HepG2 (cell line): ENCODE data around the gene ACAP3. TPM values are rescaled to one million over a fixed set of nuclear protein-coding genes. Genes with fewer than 3 reads are reported as not detected.

Experiments
- ATAC-seq: fragments of 200-7000 bp; cut with Tn5 transposase; 3 replicates; pipeline ENCODE4 v1.9.1; 2020; ENCODE audit warnings: mild to moderate bottlenecking, moderate library complexity
- BruUV-seq: library from RNA; stranded (reverse); fragments of 400-500 nt; replicated peaks from 2 replicates; lab custom pipeline; 2021; lab: Mats Ljungman, UMichigan
- CTCF ChIA-PET: fragments of 300-600 bp; formaldehyde crosslinking; extraction: SDS; loops from one replicate; lab custom pipeline; 2021; ENCODE audit warnings: low total read pairs, inconsistent platforms, low intra/inter-chr PET ratio; lab: Yijun Ruan, JAX
- POLR2A ChIA-PET: fragments of 350-600 bp; sonication (Branson Sonifier 250); formaldehyde crosslinking; loops from one replicate; lab custom pipeline; 2020; ENCODE audit warnings: antibody characterized with exemption, inconsistent platforms; lab: Yijun Ruan, JAX
- DNase-seq: peaks from one replicate; pipeline ENCODE4 v3.0.0-alpha.2; 2015; ENCODE audit warnings: low spot score
- FAIRE-seq: peaks from 3 replicates; lab custom pipeline; 2011; peaks lifted over from hg19 to GRCh38; lab: Jason Lieb, UNC
- H2AFZ ChIP-seq: one replicate; pipeline ENCODE4 v1.6.1; 2011; ENCODE audit warnings: low read length, inconsistent platforms
- H3K27ac ChIP-seq: fragments of 300-600 bp; 3 replicates; pipeline ENCODE4 v1.8.0; 2011; ENCODE audit warnings: mixed run types, mild to moderate bottlenecking, mixed read lengths, low read length, inconsistent platforms; ENCODE audit not compliant: insufficient read depth; ENCODE audit errors: extremely low read length
- H3K27me3 ChIP-seq, 2 experiments: fragments of 200-600 bp in 1 of 2; 2 replicates in 1 of 2; 3 replicates in 1 of 2; pipeline versions ENCODE4 v1.6.0 to v1.8.0; 2011; ENCODE audit warnings: low read length in 2 of 2, mild to moderate bottlenecking in 2 of 2, moderate library complexity in 2 of 2, inconsistent platforms in 1 of 2; ENCODE audit not compliant: insufficient read depth in 2 of 2, control insufficient read depth in 1 of 2
- H3K36me3 ChIP-seq, 2 experiments: fragments of 200-600 bp in 1 of 2; replicated peaks in 1 of 2; 2 replicates in 1 of 2; 3 replicates in 1 of 2; pipeline versions ENCODE4 v1.5.1 to v1.8.0; 2011; ENCODE audit warnings: low read length in 2 of 2, inconsistent platforms in 1 of 2; ENCODE audit not compliant: insufficient read depth in 2 of 2, control insufficient read depth in 1 of 2
- H3K4me1 ChIP-seq: 2 replicates; pipeline ENCODE4 v1.5.1; 2012; ENCODE audit warnings: low read length, inconsistent platforms; ENCODE audit not compliant: insufficient read depth
- H3K4me2 ChIP-seq: 2 replicates; pipeline ENCODE4 v1.6.0; 2011; ENCODE audit warnings: low read depth, low read length, inconsistent platforms
- H3K4me3 ChIP-seq, 3 experiments: fragments of 200-600 bp in 1 of 3; sonication (generic), shearing (Covaris generic) in 1 of 3; replicated peaks in 1 of 3; 2 replicates each; pipeline ENCODE4 v1.5.1; 2011 to 2016; ENCODE audit warnings: low read length in 3 of 3, inconsistent platforms in 2 of 3, low read depth in 2 of 3, mild to moderate bottlenecking in 2 of 3, control low read depth in 1 of 3, mixed read lengths in 1 of 3; ENCODE audit not compliant: insufficient read depth in 1 of 3
- H3K79me2 ChIP-seq: one replicate; pipeline ENCODE4 v1.6.1; 2011; ENCODE audit warnings: low read length, inconsistent platforms; ENCODE audit not compliant: insufficient read depth
- H3K9ac ChIP-seq: 2 replicates; pipeline ENCODE4 v1.6.0; 2011; ENCODE audit warnings: mild to moderate bottlenecking, low read depth, low read length, inconsistent platforms; ENCODE audit not compliant: insufficient read depth
- H3K9me3 ChIP-seq: 2 replicates; pipeline ENCODE4 v1.5.1; 2012; ENCODE audit warnings: mild to moderate bottlenecking, low read length
- H4K20me1 ChIP-seq: 2 replicates; pipeline ENCODE4 v1.6.0; 2011; ENCODE audit warnings: inconsistent platforms, mild to moderate bottlenecking, low read length, moderate library complexity; ENCODE audit not compliant: insufficient read depth
- AGO1 ChIP-seq: fragments of 200-400 bp; formaldehyde crosslinking; IDR thresholded peaks from 2 replicates; pipeline ENCODE4 v1.6.1; 2017; ENCODE audit warnings: mild to moderate bottlenecking, low read depth, low read length, moderate library complexity; ENCODE audit not compliant: poor library complexity, severe bottlenecking
- ATF7 ChIP-seq, 2 experiments: fragments of 450-650 bp in 1 of 2; sonication (generic) in 1 of 2; formaldehyde crosslinking in 1 of 2; IDR thresholded peaks; 2 replicates each; pipeline versions ENCODE4 v1.4.0 to v1.6.1; 2016 to 2020; ENCODE audit warnings: antibody characterized with exemption in 1 of 2, mild to moderate bottlenecking in 1 of 2, missing genetic modification reagents in 1 of 2
- CBX5 ChIP-seq: sonication (generic); formaldehyde crosslinking; IDR thresholded peaks from 2 replicates; pipeline ENCODE4 v1.4.0; 2020; ENCODE audit warnings: missing genetic modification reagents, borderline replicate concordance
- FIP1L1 ChIP-seq: fragments of 200-400 bp; formaldehyde crosslinking; IDR thresholded peaks from 2 replicates; pipeline ENCODE4 v1.6.1; 2018; ENCODE audit warnings: low read depth, mild to moderate bottlenecking, low read length, moderate library complexity, borderline replicate concordance; ENCODE audit not compliant: insufficient read depth
- HCFC1 ChIP-seq: fragments of 150-350 bp; IDR thresholded peaks from 2 replicates; pipeline ENCODE4 v1.6.1; 2014; ENCODE audit warnings: low read depth, low read length
- MBD4 ChIP-seq: IDR thresholded peaks from 2 replicates; pipeline ENCODE4 v1.6.1; 2012; ENCODE audit warnings: low read length, inconsistent platforms, borderline replicate concordance
- MIER3 ChIP-seq: IDR thresholded peaks from 2 replicates; pipeline ENCODE4 v1.6.1; 2016; ENCODE audit warnings: missing compliant biosample characterization, borderline replicate concordance
- MIXL1 ChIP-seq: IDR thresholded peaks from 2 replicates; pipeline ENCODE4 v1.6.1; 2016
- MTA3 ChIP-seq: sonication (generic); formaldehyde crosslinking; IDR thresholded peaks from 2 replicates; pipeline ENCODE4 v1.4.0; 2020; ENCODE audit warnings: missing genetic modification reagents
- NR2F2 ChIP-seq: IDR thresholded peaks from 2 replicates; pipeline ENCODE4 v1.6.1; 2012; ENCODE audit warnings: low read depth, inconsistent platforms, borderline replicate concordance
- PRPF4 ChIP-seq: fragments of 200-400 bp; formaldehyde crosslinking; IDR thresholded peaks from 2 replicates; pipeline ENCODE4 v1.6.1; 2016; ENCODE audit warnings: low read length, low read depth; ENCODE audit not compliant: poor library complexity, severe bottlenecking
- RFXAP ChIP-seq: sonication (generic); formaldehyde crosslinking; IDR thresholded peaks from 2 replicates; pipeline ENCODE4 v1.4.0; 2020; ENCODE audit warnings: missing genetic modification reagents, borderline replicate concordance
- SETDB1 ChIP-seq: sonication (generic); formaldehyde crosslinking; IDR thresholded peaks from 2 replicates; pipeline ENCODE4 v1.5.1; 2020; ENCODE audit warnings: missing genetic modification reagents, mild to moderate bottlenecking, borderline replicate concordance
- SNAI1 ChIP-seq: sonication (generic); formaldehyde crosslinking; IDR thresholded peaks from 2 replicates; pipeline ENCODE4 v1.5.0; 2020; ENCODE audit warnings: mild to moderate bottlenecking, missing genetic modification reagents, borderline replicate concordance
- SSRP1 ChIP-seq: IDR thresholded peaks from 2 replicates; pipeline ENCODE4 v1.6.1; 2016; ENCODE audit warnings: control low read depth
- TMF1 ChIP-seq: sonication (generic); formaldehyde crosslinking; IDR thresholded peaks from 2 replicates; pipeline ENCODE4 v1.8.1; 2022; ENCODE audit warnings: low read depth, missing genetic modification reagents
- ZNF180 ChIP-seq: sonication (generic); formaldehyde crosslinking; IDR thresholded peaks from 2 replicates; pipeline ENCODE4 v1.4.0; 2020; ENCODE audit warnings: low read depth, missing genetic modification reagents, borderline replicate concordance
- ZNF253 ChIP-seq: sonication (generic); formaldehyde crosslinking; IDR thresholded peaks from 2 replicates; pipeline ENCODE4 v1.8.0; 2022; ENCODE audit warnings: mild to moderate bottlenecking, missing genetic modification reagents, borderline replicate concordance
- ZNF274 ChIP-seq: sonication (generic); formaldehyde crosslinking; IDR thresholded peaks from 2 replicates; pipeline ENCODE4 v1.5.1; 2020; ENCODE audit warnings: mild to moderate bottlenecking, missing genetic modification reagents
- ZNF331 ChIP-seq: sonication (generic); formaldehyde crosslinking; IDR thresholded peaks from 2 replicates; pipeline ENCODE4 v1.4.0; 2020; ENCODE audit warnings: missing genetic modification reagents
- ZNF335 ChIP-seq: sonication (generic); formaldehyde crosslinking; IDR thresholded peaks from 2 replicates; pipeline ENCODE4 v1.4.0; 2020; ENCODE audit warnings: missing genetic modification reagents
- ZNF382 ChIP-seq: sonication (generic); formaldehyde crosslinking; IDR thresholded peaks from 2 replicates; pipeline ENCODE4 v1.5.0; 2020; ENCODE audit warnings: missing genetic modification reagents, mild to moderate bottlenecking, borderline replicate concordance
- ZNF430 ChIP-seq: sonication (generic); formaldehyde crosslinking; IDR thresholded peaks from 2 replicates; pipeline ENCODE4 v1.9.0; 2021; ENCODE audit warnings: mild to moderate bottlenecking, missing genetic modification reagents
- ZNF460 ChIP-seq: sonication (generic); formaldehyde crosslinking; IDR thresholded peaks from 2 replicates; pipeline ENCODE4 v1.5.1; 2020; ENCODE audit warnings: missing genetic modification reagents, mild to moderate bottlenecking, borderline replicate concordance
- ZNF549 ChIP-seq: sonication (generic); formaldehyde crosslinking; IDR thresholded peaks from 2 replicates; pipeline ENCODE4 v1.5.0; 2020; ENCODE audit warnings: missing genetic modification reagents
- ZNF558 ChIP-seq: sonication (generic); formaldehyde crosslinking; IDR thresholded peaks from 2 replicates; pipeline ENCODE4 v1.9.0; 2022; ENCODE audit warnings: mild to moderate bottlenecking, missing genetic modification reagents, borderline replicate concordance
- ZNF572 ChIP-seq: sonication (generic); formaldehyde crosslinking; IDR thresholded peaks from 2 replicates; pipeline ENCODE4 v1.5.1; 2020; ENCODE audit warnings: mild to moderate bottlenecking, missing genetic modification reagents
- ZNF607 ChIP-seq: sonication (generic); formaldehyde crosslinking; IDR thresholded peaks from 2 replicates; pipeline ENCODE4 v1.5.1; 2020; ENCODE audit warnings: missing genetic modification reagents, mild to moderate bottlenecking, borderline replicate concordance
- WGBS: methylation state at CpG from one replicate; pipeline ENCODE4 v1.1.6; 2017; ENCODE audit warnings: low lambda C conversion rate; 5-methylcytosine and 5-hydroxymethylcytosine counted together
- in situ Hi-C: cut with HindIII; loops from 2 replicates; pipeline ENCODE4 v1.10.0; 2017; ENCODE audit warnings: low pct_unique_long_range_greater_than_20kb; ENCODE audit not compliant: extremely low pct_ligation_motif_present
- intact Hi-C: fragments of 100-400 bp; cut with micrococcal nuclease; formaldehyde crosslinking; loops from one replicate; pipeline ENCODE4 v1.10.0; 2022; ENCODE audit not compliant: unreplicated experiment
- polyA plus RNA-seq, 8 experiments: library from polyadenylated mRNA; depleted of rRNA in 3 of 8; stranded (reverse) in 7 of 8; unstranded in 1 of 8; fragments of >200 nt; fragmentation: Illumina TruSeq in 4 of 8; extraction: Trizol in 4 of 8; gene quantifications; 2 replicates each; pipeline versions ENCODE4 v1.2.1 to v1.2.3, GENCODE V29; 2011 to 2016; ENCODE audit warnings: low read depth in 4 of 8, missing spikeins in 1 of 8, mixed read lengths in 1 of 8; ENCODE audit not compliant: insufficient read depth in 1 of 8
- total RNA-seq, 5 experiments: library from RNA; depleted of rRNA; stranded (reverse); fragments of >200 nt; fragmentation: Illumina TruSeq; extraction: Trizol; gene quantifications; 2 replicates each; pipeline ENCODE4 v1.2.3, GENCODE V29; 2016; ENCODE audit warnings: low read depth in 1 of 5

The ACAP3 gene
- total and polyA plus RNA-seq, 2 of the 13 experiments (the other 11 are each of a cell fraction or from before 2014, with no cell fraction given) = 29.4 to 50.8 TPM

DNA sequence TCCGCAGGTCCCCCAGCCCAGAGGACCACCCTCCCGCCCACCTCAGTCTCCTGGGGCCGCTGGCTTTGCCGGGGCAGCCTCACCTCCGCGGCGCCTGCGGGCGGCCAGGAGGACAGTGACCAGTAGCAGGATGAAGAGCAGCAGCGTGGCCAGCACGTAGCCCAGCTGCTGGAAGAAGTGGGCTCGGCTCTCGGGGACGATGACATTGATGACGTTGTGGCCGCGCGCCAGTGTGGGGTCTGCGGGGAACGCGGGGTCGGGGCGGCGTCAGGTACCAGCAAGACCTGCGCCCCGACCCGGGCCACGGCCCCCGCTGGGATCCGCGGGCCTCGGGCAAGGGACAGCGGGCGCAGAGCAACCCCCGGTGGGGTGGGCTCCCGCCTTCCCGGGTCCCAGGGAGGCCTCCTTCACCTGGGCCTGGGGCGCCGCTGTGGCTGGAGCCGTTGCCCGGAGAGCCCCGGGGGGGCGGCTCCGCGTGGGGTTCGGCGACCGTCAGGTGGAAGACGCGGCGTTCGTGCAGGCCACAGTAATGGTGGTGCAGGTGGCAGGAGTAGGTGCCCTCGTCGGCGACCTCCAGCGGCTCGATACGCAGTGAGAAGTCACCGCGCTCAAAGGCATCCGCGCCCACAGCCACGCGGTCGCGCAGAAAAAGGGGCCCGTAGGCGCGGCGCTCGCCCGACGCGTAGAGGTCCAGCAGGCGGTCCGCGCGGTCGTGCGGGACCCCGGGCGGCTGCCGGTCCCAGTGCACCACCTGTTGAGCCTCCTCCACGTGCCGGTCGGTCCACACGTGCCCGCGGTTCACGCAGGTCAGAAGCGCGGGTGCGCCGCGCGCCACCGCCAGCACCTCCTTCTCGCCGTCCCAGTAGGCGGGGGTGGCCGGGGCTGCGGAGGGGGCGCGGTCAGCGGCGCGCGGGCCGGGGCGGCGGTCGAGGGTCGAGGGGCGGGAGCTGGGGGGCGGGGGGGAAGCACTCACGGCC lies 46.8 kb upstream of the ACAP3 start:
- no peak for FAIRE-seq
- intact Hi-C loops = no loop called here
- in situ Hi-C loops = no loop called here
- no peak overlapping the region for H3K4me3 ChIP-seq
- H3K27me3 ChIP-seq = no peaks in the 10 kb centered on the region
- H3K4me1 ChIP-seq = peaks cover 43% of the 10 kb centered on the region
- WGBS = 94% methylated on average over 91 of the region's 116 CpGs
- H2AFZ ChIP-seq = no peak overlapping the region
- peaks cover 4% of the 10 kb centered on the region for H3K79me2 ChIP-seq
- H3K4me2 ChIP-seq = no peak overlapping the region
- no peaks in the 10 kb centered on the region for H3K36me3 ChIP-seq
- POLR2A ChIA-PET = interaction anchor here (1.0 kb wide), 1 partner anchor 19 kb away, joined by 3 read pairs; no protein-coding TSS in a partner anchor
- CTCF ChIA-PET = no interaction called here
- no peak overlapping the region for H3K27ac ChIP-seq
- no peaks in the 10 kb centered on the region for H3K9me3 ChIP-seq
- DNase-seq = no peak
- no TSS peak for BruUV-seq
- no peaks in the 10 kb centered on the region for H4K20me1 ChIP-seq
- ATAC-seq = no peak
- no peak overlapping the region for H3K9ac ChIP-seq
- TF ChIP-seq SETDB1 (no peak), ATF7 (IDR thresholded peaks at IDR 0.05) (no peak), ATF7 (CRISPR knock-in tag; IDR thresholded peaks at IDR 0.05) (no peak), ZNF460 (CRISPR knock-in tag) (no peak), ZNF382 (no peak), MIXL1 (CRISPR knock-in tag) (no peak), SNAI1 (CRISPR knock-in tag) (no peak), FIP1L1 (no peak), MIER3 (no peak), MBD4 (no peak), TMF1 (no peak), RFXAP (no peak), ZNF331 (CRISPR knock-in tag) (no peak), ZNF180 (CRISPR knock-in tag) (no peak), MTA3 (CRISPR knock-in tag) (no peak), ZNF274 (CRISPR knock-in tag) (no peak), ZNF572 (CRISPR knock-in tag) (no peak), AGO1 (peak; percentile 94), ZNF607 (CRISPR knock-in tag) (no peak), ZNF253 (CRISPR knock-in tag) (no peak), SSRP1 (CRISPR knock-in tag) (no peak), PRPF4 (peak; percentile 27), ZNF430 (CRISPR knock-in tag) (no peak), HCFC1 (no peak), ZNF558 (CRISPR knock-in tag) (no peak), ZNF549 (CRISPR knock-in tag) (no peak), ZNF335 (no peak), NR2F2 (no peak), CBX5 (CRISPR knock-in tag) (no peak)
